SW 1271 (cell line): ENCODE measurements around the gene SREBF2.
"Not testable (repeated sequence)": the region's sequence is repeated elsewhere in the genome, so short reads cannot be mapped to it uniquely, and the experiment has no call there.

Experiments
- DNase-seq, 2 experiments: peaks; one replicate each; lab custom pipeline; 2025; lab: John Stamatoyannopoulos, UW

SREBF2 gene

GRCh38 chr22:41947424-41948080 lies 114.6 kb downstream of the SREBF2 start:
- no peak for DNase-seq

GRCh38 chr22:41948142-41948541 lies 115.2 kb downstream of the SREBF2 start:
- no peak for DNase-seq

- not testable (repeated sequence) for DNase-seq
Observed at GRCh38 chr22:41948928-41949296, 116.0 kb downstream of the SREBF2 start.

GRCh38 chr22:41949297-41949965 lies 116.5 kb downstream of the SREBF2 start:
- no peak for DNase-seq

- no peak for DNase-seq
Observed at GRCh38 chr22:41951898-41952474, 119.1 kb downstream of the SREBF2 start, which contains the start of gene SMIM45. SMIM45 (plus strand) TSS chr22:41952150.

- no peak for DNase-seq
Observed at GRCh38 chr22:41952713-41953112, 119.8 kb downstream of the SREBF2 start.
